ENCODE results near the gene LCMT2.
"Not testable (repeated sequence)": the region's sequence is repeated elsewhere in the genome, so short reads cannot be mapped to it uniquely, and the experiment has no call there.

Gene LCMT2

GRCh38 chr15:43314171-43314570, 16.2 kb downstream of the LCMT2 start:
- no peak for DNase-seq (ENCODE audit: low read depth)

- no peak for DNase-seq (ENCODE audit: low read depth)
These were observed 18.0 kb downstream of the LCMT2 start for GRCh38 chr15:43312378-43312777.

GRCh38 chr15:43302205-43302817, 28.1 kb downstream of the LCMT2 start, which contains the start of gene TGM7:
TGM7 (minus strand) TSS chr15:43302255.
- no peak for DNase-seq (ENCODE audit: low read depth)

- no peak for DNase-seq (ENCODE audit: low read depth)
These were observed 30.5 kb downstream of the LCMT2 start for GRCh38 chr15:43299884-43300283.

- no peak for DNase-seq (ENCODE audit: low read depth)
These were observed 31.0 kb downstream of the LCMT2 start for GRCh38 chr15:43299411-43299810.

GRCh38 chr15:43294091-43294706, 36.2 kb downstream of the LCMT2 start:
- DNase-seq (ENCODE audit: low read depth), result no peak

- no peak for DNase-seq (ENCODE audit: low read depth)
These were observed 36.9 kb downstream of the LCMT2 start for GRCh38 chr15:43293432-43293831.

- DNase-seq (ENCODE audit: low read depth), result no peak
These were observed 37.8 kb downstream of the LCMT2 start for GRCh38 chr15:43292375-43293078.

- not testable (repeated sequence) for DNase-seq (ENCODE audit: low read depth)
These were observed 40.7 kb downstream of the LCMT2 start for GRCh38 chr15:43289656-43290055.

- DNase-seq (ENCODE audit: low read depth), result no peak
These were observed 43.1 kb downstream of the LCMT2 start for GRCh38 chr15:43287254-43287653.

- no peak for DNase-seq (ENCODE audit: low read depth)
These were observed 44.3 kb downstream of the LCMT2 start for GRCh38 chr15:43286074-43286473.

- peak; percentile 35 for DNase-seq (ENCODE audit: low read depth)
These were observed 44.8 kb downstream of the LCMT2 start for GRCh38 chr15:43285609-43286037.

- peak; percentile 69 for DNase-seq (ENCODE audit: low read depth)
These were observed 46.8 kb downstream of the LCMT2 start for GRCh38 chr15:43283526-43283925.

- no peak for DNase-seq (ENCODE audit: low read depth)
These were observed 48.3 kb downstream of the LCMT2 start for GRCh38 chr15:43281926-43282602.

- DNase-seq (ENCODE audit: low read depth), result no peak
These were observed 49.4 kb downstream of the LCMT2 start for GRCh38 chr15:43280996-43281395.

GRCh38 chr15:43279496-43279895, 50.9 kb downstream of the LCMT2 start:
- no peak for DNase-seq (ENCODE audit: low read depth)

- DNase-seq (ENCODE audit: low read depth), result no peak
These were observed 51.5 kb downstream of the LCMT2 start for GRCh38 chr15:43278869-43279268.

- DNase-seq (ENCODE audit: low read depth), result no peak
These were observed 52.5 kb downstream of the LCMT2 start for GRCh38 chr15:43277901-43278300.

GRCh38 chr15:43277231-43277823, 53.0 kb downstream of the LCMT2 start:
- DNase-seq (ENCODE audit: low read depth), result no peak

- no peak for DNase-seq (ENCODE audit: low read depth)
These were observed 53.7 kb downstream of the LCMT2 start for GRCh38 chr15:43276563-43277200.

- no peak for DNase-seq (ENCODE audit: low read depth)
These were observed 54.4 kb downstream of the LCMT2 start for GRCh38 chr15:43275740-43276562.

Measured in CMK (cell line).